B cell (primary cell): Measurements from ENCODE around the gene OR10G7. TPM values are rescaled to one million over a fixed set of nuclear protein-coding genes. Genes with fewer than 3 reads are reported as not detected.

ENCODE experiments used
- ATAC-seq: fragments of 200-7000 bp; cut with Tn5 transposase; one replicate; pipeline ENCODE4 v1.10.0; 2021; ENCODE audit warnings: low read depth, mild to moderate bottlenecking, moderate number of reproducible peaks, moderate library complexity
- CTCF ChIA-PET: fragments of 350-600 bp; sonication (Branson Sonifier 250); formaldehyde crosslinking; loops from one replicate; lab custom pipeline; 2021; ENCODE audit warnings: antibody characterized with exemption, inconsistent platforms; lab: Charles Lee
- POLR2A ChIA-PET: fragments of 350-600 bp; sonication (Branson Sonifier 250); formaldehyde crosslinking; loops from one replicate; lab custom pipeline; 2021; ENCODE audit warnings: antibody characterized with exemption; lab: Charles Lee
- DNase-seq: peaks from one replicate; pipeline ENCODE4 v3.0.0; 2013
- H2AFZ ChIP-seq: 2 replicates; pipeline ENCODE4 v1.6.1; 2012; ENCODE audit warnings: mild to moderate bottlenecking, low read depth, low read length; ENCODE audit not compliant: insufficient read depth, poor library complexity, severe bottlenecking
- H3K27ac ChIP-seq, 2 donors: 1 replicate in 1 of 2; 2 replicates in 1 of 2; pipeline ENCODE4 v1.5.1; 2012 to 2013; ENCODE audit warnings: low read length in 2 of 2, mild to moderate bottlenecking in 2 of 2, moderate library complexity in 1 of 2
- H3K27me3 ChIP-seq, 4 experiments: fragments of 200-600 bp in 1 of 4; sonication (generic) in 1 of 4; replicated peaks in 1 of 4; 1 replicate in 2 of 4; 2 replicates in 2 of 4; pipeline versions ENCODE4 v1.6.1 to v1.7.0; 2013 to 2016; ENCODE audit warnings: low read length in 3 of 4, mild to moderate bottlenecking in 2 of 4, mixed read lengths in 1 of 4, moderate library complexity in 1 of 4; ENCODE audit not compliant: insufficient read depth in 4 of 4, control insufficient read depth in 3 of 4; ENCODE audit errors: control extremely low read depth in 1 of 4
- H3K36me3 ChIP-seq, 2 experiments: replicated peaks in 1 of 2; 1 replicate in 1 of 2; 2 replicates in 1 of 2; pipeline versions ENCODE4 v1.6.1 to v1.7.1; 2013; ENCODE audit warnings: low read length in 1 of 2; ENCODE audit not compliant: insufficient read depth in 2 of 2, control insufficient read depth in 1 of 2; ENCODE audit errors: control extremely low read depth in 1 of 2, extremely low read depth in 1 of 2
- H3K4me1 ChIP-seq, 2 donors: fragments of 200-600 bp in 1 of 2; sonication (generic) in 1 of 2; 1 replicate in 1 of 2; 2 replicates in 1 of 2; pipeline versions ENCODE4 v1.5.1 to v1.6.1; 2013 to 2017; ENCODE audit warnings: low read length in 2 of 2; ENCODE audit not compliant: control insufficient read depth in 2 of 2, insufficient read depth in 2 of 2
- H3K4me2 ChIP-seq: replicated peaks from 2 replicates; pipeline ENCODE3; 2012; ENCODE audit warnings: mild to moderate bottlenecking, low read depth, low read length; ENCODE audit not compliant: poor library complexity, severe bottlenecking
- H3K4me3 ChIP-seq, 5 experiments: fragments of 200-600 bp in 1 of 5; sonication (generic) in 1 of 5; 1 replicate in 3 of 5; 2 replicates in 2 of 5; pipeline versions ENCODE4 v1.5.1 to v1.7.0; 2011 to 2016; ENCODE audit warnings: low read length in 4 of 5, mild to moderate bottlenecking in 4 of 5, low read depth in 2 of 5, control low read depth in 1 of 5, moderate library complexity in 1 of 5; ENCODE audit not compliant: insufficient read depth in 1 of 5; ENCODE audit errors: control extremely low read depth in 1 of 5, extremely low read depth in 1 of 5
- H3K79me2 ChIP-seq: fragments of 200-600 bp; sonication (generic); one replicate; pipeline ENCODE4 v1.6.0; 2016; ENCODE audit warnings: low read length; ENCODE audit not compliant: control insufficient read depth, insufficient read depth
- H3K9ac ChIP-seq: fragments of 200-600 bp; sonication (generic); 2 replicates; pipeline ENCODE4 v1.6.1; 2017; ENCODE audit warnings: mild to moderate bottlenecking, low read length, moderate library complexity
- H3K9me3 ChIP-seq, 3 donors: one replicate each; pipeline versions ENCODE4 v1.6.1 to v1.7.1; 2013; ENCODE audit warnings: low read length in 2 of 3; ENCODE audit not compliant: control insufficient read depth in 2 of 3, insufficient read depth in 1 of 3; ENCODE audit errors: control extremely low read depth in 1 of 3
- H4K20me1 ChIP-seq: 2 replicates; pipeline ENCODE4 v1.6.0; 2012; ENCODE audit warnings: mild to moderate bottlenecking, low read length; ENCODE audit not compliant: insufficient read depth, control insufficient read depth, poor library complexity, severe bottlenecking
- H3K27ac Mint-ChIP-seq: one replicate; pipeline ENCODE4 v1.8.0; 2021; ENCODE audit warnings: mixed read lengths
- H3K27me3 Mint-ChIP-seq: one replicate; pipeline ENCODE4 v1.8.0; 2021; ENCODE audit warnings: mixed read lengths
- H3K4me1 Mint-ChIP-seq: one replicate; pipeline ENCODE4 v1.8.0; 2021; ENCODE audit warnings: mixed read lengths
- H3K4me3 Mint-ChIP-seq: one replicate; pipeline ENCODE4 v1.8.0; 2021; ENCODE audit warnings: mixed read lengths
- H3K9me3 Mint-ChIP-seq: one replicate; pipeline ENCODE4 v1.8.0; 2022; ENCODE audit warnings: mixed read lengths; ENCODE audit not compliant: insufficient read depth
- EZH2 ChIP-seq: IDR thresholded peaks from 2 replicates; pipeline ENCODE4 v1.6.1; 2012; ENCODE audit warnings: borderline replicate concordance, low read depth, mild to moderate bottlenecking, moderate library complexity, low read length; ENCODE audit not compliant: insufficient read depth, poor library complexity, severe bottlenecking
- WGBS: methylation state at CpG from one replicate; pipeline ENCODE4 v1.1.5; 2013; ENCODE audit warnings: missing lambda C conversion rate; ENCODE audit not compliant: insufficient coverage; 5-methylcytosine and 5-hydroxymethylcytosine counted together
- intact Hi-C: fragments of 100-400 bp; cut with micrococcal nuclease; formaldehyde crosslinking; loops from one replicate; pipeline ENCODE4 v1.10.0; 2022
- polyA plus RNA-seq: library from polyadenylated mRNA; depleted of rRNA; stranded (reverse); fragments of >200 nt; gene quantifications from 2 replicates; pipeline ENCODE4 v1.2.3, GENCODE V29; 2012
- total RNA-seq, 2 donors: library from RNA; stranded (reverse); fragments of 120-200 nt in 1 of 2; gene quantifications; 1 replicate in 1 of 2; 2 replicates in 1 of 2; pipeline versions ENCODE4 v1.2.3 to v1.2.4, GENCODE V29; 2013 to 2022
- TF ChIP-seq, protein P1 (sequence below): fragments of 200-600 bp; IDR thresholded peaks from one replicate; pipeline ENCODE4 v1.8.0; 2022; ENCODE audit warnings: antibody characterized with exemption, mild to moderate bottlenecking

The OR10G7 gene
- total and polyA plus RNA-seq, 2 donors (not counting 1 experiment from before 2014, with no cell fraction given) = not detected

DNA sequence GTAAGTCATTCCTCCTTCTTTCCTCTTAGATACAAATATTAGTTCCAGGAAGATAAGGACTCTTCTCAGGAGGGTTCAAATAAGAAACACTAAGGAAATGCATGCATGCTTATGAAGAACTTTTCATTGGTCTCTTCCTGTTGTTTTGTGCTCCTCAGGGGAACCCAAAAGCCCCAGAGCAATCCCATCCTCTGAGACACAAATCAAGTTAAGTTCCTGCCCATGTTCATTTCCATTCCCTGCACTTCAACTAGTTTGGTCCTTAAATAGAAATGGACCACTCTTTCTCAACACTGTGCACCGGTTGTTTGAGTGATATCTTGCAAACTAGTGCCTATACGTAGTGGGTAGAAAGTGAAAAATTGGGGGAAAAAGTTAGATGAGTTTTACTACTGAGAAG is 28.4 kb downstream of the OR10G7 start, which contains the start of gene OR10G4:
Gene OR10G4, plus strand, starts transcription at position 301 of the 400 bp plus-strand sequence. CDS start 2,578 bp downstream, outside the sequence.
- Histone ChIP-seq H3K27ac (no peak within 1 kb of the TSS), H4K20me1 (no peaks in the 10 kb centered on the region), H3K9ac (no peak within 1 kb of the TSS), H3K36me3 (no peaks in the 10 kb centered on the region), H3K9me3 (peaks cover 0 to 2% (median 0%) of the 10 kb centered on the region in 3 donors), H3K4me2 (no peak within 1 kb of the TSS), H3K4me1 (no peaks in the 10 kb centered on the region), H2AFZ (no peak within 1 kb of the TSS), H3K27me3 (no peaks in the 10 kb centered on the region), H3K4me3 (no peak within 1 kb of the TSS), H3K79me2 (no peaks in the 10 kb centered on the region)
- Mint-ChIP-seq H3K4me3 (no peak within 1 kb of the TSS), H3K27ac (no peak within 1 kb of the TSS), H3K4me1 (no peaks in the 10 kb centered on the region), H3K27me3 (peaks cover 3% of the 10 kb centered on the region), H3K9me3 (no peaks in the 10 kb centered on the region)
- WGBS = no CpG with 5 or more reads among the region's 2 CpGs
- ATAC-seq (no peak), DNase-seq (no peak)
- TF ChIP-seq, protein P1, sequence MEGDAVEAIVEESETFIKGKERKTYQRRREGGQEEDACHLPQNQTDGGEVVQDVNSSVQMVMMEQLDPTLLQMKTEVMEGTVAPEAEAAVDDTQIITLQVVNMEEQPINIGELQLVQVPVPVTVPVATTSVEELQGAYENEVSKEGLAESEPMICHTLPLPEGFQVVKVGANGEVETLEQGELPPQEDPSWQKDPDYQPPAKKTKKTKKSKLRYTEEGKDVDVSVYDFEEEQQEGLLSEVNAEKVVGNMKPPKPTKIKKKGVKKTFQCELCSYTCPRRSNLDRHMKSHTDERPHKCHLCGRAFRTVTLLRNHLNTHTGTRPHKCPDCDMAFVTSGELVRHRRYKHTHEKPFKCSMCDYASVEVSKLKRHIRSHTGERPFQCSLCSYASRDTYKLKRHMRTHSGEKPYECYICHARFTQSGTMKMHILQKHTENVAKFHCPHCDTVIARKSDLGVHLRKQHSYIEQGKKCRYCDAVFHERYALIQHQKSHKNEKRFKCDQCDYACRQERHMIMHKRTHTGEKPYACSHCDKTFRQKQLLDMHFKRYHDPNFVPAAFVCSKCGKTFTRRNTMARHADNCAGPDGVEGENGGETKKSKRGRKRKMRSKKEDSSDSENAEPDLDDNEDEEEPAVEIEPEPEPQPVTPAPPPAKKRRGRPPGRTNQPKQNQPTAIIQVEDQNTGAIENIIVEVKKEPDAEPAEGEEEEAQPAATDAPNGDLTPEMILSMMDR = no peak
- no peak for TF ChIP-seq EZH2
- ChIA-PET POLR2A (no interaction called here), CTCF (no interaction called here)
- intact Hi-C loops = no loop called here

- Histone ChIP-seq H3K27ac (no peak within 1 kb of the TSS), H3K4me2 (no peak within 1 kb of the TSS), H3K27me3 (no peaks in the 10 kb centered on the region), H3K4me1 (no peaks in the 10 kb centered on the region), H3K9me3 (peaks cover 0 to 3% (median 0%) of the 10 kb centered on the region in 3 donors), H3K9ac (no peak within 1 kb of the TSS), H2AFZ (no peak within 1 kb of the TSS), H3K4me3 (no peak within 1 kb of the TSS), H3K36me3 (no peaks in the 10 kb centered on the region), H3K79me2 (no peaks in the 10 kb centered on the region), H4K20me1 (no peaks in the 10 kb centered on the region)
- no CpG with 5 or more reads among the region's 1 CpG for WGBS
- TF ChIP-seq EZH2 = no peak
- TF ChIP-seq, protein P1 = no peak
- CTCF ChIA-PET = no interaction called here
- Mint-ChIP-seq H3K27ac (no peak within 1 kb of the TSS), H3K4me3 (no peak within 1 kb of the TSS), H3K4me1 (no peaks in the 10 kb centered on the region), H3K27me3 (no peaks in the 10 kb centered on the region), H3K9me3 (no peaks in the 10 kb centered on the region)
- DNase-seq (no peak), ATAC-seq (no peak)
- intact Hi-C loops = no loop called here
- POLR2A ChIA-PET = no interaction called here
These were observed 46.0 kb downstream of the OR10G7 start, which contains the start of gene OR10G6 for GRCh38 chr11:123995119-123995518. TSS of gene OR10G6 (minus strand) at chr11:123995161. CDS start at chr11:123995161, 0 bp downstream.

Other genes starting within 250 kb of the OR10G7 start
- gene OR6M1, start 235.0 kb downstream of the OR10G7 start, total RNA-seq = not detected in 2 replicates
- gene OR6M1, start 235.0 kb downstream of the OR10G7 start, polyA plus RNA-seq = not detected in 2 replicates
- gene TMEM225, start 155.7 kb downstream of the OR10G7 start, total RNA-seq = not detected in 2 replicates
- gene TMEM225, start 155.7 kb downstream of the OR10G7 start, polyA plus RNA-seq = not detected in 2 replicates
- gene OR8D4, start 139.2 kb downstream of the OR10G7 start, total RNA-seq = not detected in 2 replicates
- gene OR8D4, start 139.2 kb downstream of the OR10G7 start, polyA plus RNA-seq = not detected in 2 replicates
- gene OR4D5, start 101.7 kb downstream of the OR10G7 start, total RNA-seq = not detected in 2 replicates
- not detected in 2 replicates for gene OR4D5, start 101.7 kb downstream of the OR10G7 start, polyA plus RNA-seq
- gene OR6T1, start 97.5 kb downstream of the OR10G7 start, total RNA-seq = not detected in 2 replicates
- gene OR6T1, start 97.5 kb downstream of the OR10G7 start, polyA plus RNA-seq = not detected in 2 replicates
- gene OR10S1, start 63.5 kb downstream of the OR10G7 start, total RNA-seq = not detected in 2 replicates
- gene OR10S1, start 63.5 kb downstream of the OR10G7 start, polyA plus RNA-seq = not detected in 2 replicates
- gene OR10G6, start 46.2 kb downstream of the OR10G7 start, total RNA-seq = not detected in 2 replicates
- gene OR10G6, start 46.2 kb downstream of the OR10G7 start, polyA plus RNA-seq = not detected in 2 replicates
- gene OR10G4, start 28.3 kb downstream of the OR10G7 start, total RNA-seq = not detected in 2 replicates
- gene OR10G4, start 28.3 kb downstream of the OR10G7 start, polyA plus RNA-seq = not detected in 2 replicates
- not detected in 2 replicates for gene OR10G9, start 18.3 kb downstream of the OR10G7 start, total RNA-seq
- not detected in 2 replicates for gene OR10G9, start 18.3 kb downstream of the OR10G7 start, polyA plus RNA-seq
- gene OR10G8, start 14.5 kb downstream of the OR10G7 start, total RNA-seq = not detected in 2 replicates
- gene OR10G8, start 14.5 kb downstream of the OR10G7 start, polyA plus RNA-seq = not detected in 2 replicates
- 4.9 and 6.2 TPM in 2 replicates for gene VWA5A, start 74.1 kb upstream of the OR10G7 start, total RNA-seq
- gene VWA5A, start 74.1 kb upstream of the OR10G7 start, polyA plus RNA-seq = 5.0 and 6.3 TPM in 2 replicates
- gene OR10D3, start 142.0 kb upstream of the OR10G7 start, total RNA-seq = not detected in 2 replicates
- not detected in 2 replicates for gene OR10D3, start 142.0 kb upstream of the OR10G7 start, polyA plus RNA-seq
- gene OR8G1, start 199.8 kb upstream of the OR10G7 start, total RNA-seq = not detected in 2 replicates
- not detected in 2 replicates for gene OR8G1, start 199.8 kb upstream of the OR10G7 start, polyA plus RNA-seq
- gene OR8G5, start 215.1 kb upstream of the OR10G7 start, total RNA-seq = not detected in 2 replicates
- not detected in 2 replicates for gene OR8G5, start 215.1 kb upstream of the OR10G7 start, polyA plus RNA-seq